T follicular helper cell (primary cell): ENCODE data around the gene LLPH.

Source experiments
- DNase-seq: peaks from one replicate; pipeline ENCODE4 v3.0.0-alpha.2; 2020; ENCODE audit warnings: low read depth

The LLPH gene

GRCh38 chr12:66090157-66090556 lies 40.4 kb downstream of the LLPH start:
- DNase-seq, result no peak

DNA sequence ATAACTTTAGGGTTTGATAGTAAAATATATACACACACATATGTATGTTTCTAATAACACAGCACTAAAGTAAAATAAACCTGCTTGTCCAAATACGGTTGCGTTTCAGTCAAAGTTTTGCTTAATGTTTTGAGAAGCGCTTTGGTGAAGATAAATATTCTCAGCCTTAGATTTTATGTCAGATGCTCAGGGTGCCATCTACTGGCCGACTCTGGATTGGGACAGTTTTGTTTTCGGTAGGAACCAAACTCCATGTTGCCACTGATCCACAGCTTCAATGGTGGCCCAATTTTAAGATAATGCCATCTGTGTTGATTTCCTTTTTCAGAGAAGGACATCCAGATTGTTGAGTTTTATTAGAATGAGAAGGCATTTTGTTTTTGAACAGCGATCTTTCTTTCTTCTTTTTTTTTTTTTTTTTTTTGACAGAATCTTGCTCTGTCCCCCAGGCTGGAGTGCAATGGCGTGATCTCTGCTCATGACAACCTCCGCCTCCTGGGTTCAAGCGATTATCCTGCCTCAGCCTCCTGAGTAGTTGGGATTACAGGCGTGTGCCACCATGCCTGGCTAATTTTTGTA lies 43.1 kb downstream of the LLPH start:
- peak; percentile 21 for DNase-seq

DNA sequence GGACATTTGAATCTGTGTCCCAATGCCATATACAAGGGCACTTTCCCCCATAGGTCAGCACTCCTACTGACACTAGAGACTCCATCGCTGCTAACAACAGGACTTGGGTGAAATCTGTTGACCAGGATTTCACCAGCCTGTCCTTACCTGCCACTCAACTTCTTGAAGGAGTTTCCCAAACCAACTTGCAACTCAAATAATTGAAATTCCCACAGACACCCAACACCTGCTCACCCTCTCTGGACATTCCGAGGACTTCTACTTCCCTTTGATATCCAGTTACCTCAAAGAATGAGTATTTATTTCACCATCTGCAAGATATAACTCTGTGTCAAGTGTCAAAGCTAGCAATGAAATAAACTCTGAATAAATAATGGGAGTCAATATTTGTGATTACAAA lies 44.6 kb downstream of the LLPH start:
- no peak for DNase-seq

DNA sequence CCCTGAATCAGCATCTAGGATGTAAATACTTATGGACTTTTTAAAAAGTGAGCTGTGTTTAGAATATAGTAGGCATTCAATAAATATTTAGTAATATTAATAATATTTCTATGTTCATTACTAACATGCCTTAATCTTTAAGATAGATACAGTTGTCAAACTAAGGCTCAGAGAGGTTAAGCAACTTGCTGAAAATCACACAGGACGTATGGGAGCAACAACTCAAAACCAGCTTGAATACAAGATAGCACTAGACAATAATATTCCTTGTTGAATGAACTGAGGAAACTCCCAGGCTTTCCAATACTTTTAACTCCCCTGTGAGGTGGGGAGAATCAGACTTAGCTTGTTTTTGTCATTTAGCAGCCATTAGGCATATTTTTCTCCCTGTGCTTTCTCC lies 45.3 kb downstream of the LLPH start:
- DNase-seq, result no peak

DNA sequence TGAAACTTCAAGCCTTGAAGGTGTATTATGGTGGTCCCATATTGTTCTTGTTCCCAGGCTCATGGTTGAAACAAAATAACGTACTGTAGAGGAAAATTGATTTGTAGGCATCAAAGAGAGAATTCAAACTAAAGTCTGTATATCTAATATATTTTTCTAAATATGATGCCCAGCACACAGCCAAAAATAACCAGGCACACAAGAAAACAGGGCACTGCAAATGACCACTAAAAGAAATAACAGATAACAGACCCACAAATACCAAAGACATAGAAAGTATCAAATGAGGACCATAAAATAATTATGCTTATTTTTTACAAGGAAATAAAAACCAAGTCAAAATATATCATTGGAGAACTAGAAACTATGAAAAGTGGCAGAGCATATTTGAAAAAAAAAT lies 46.8 kb downstream of the LLPH start:
- DNase-seq, result no peak

DNA sequence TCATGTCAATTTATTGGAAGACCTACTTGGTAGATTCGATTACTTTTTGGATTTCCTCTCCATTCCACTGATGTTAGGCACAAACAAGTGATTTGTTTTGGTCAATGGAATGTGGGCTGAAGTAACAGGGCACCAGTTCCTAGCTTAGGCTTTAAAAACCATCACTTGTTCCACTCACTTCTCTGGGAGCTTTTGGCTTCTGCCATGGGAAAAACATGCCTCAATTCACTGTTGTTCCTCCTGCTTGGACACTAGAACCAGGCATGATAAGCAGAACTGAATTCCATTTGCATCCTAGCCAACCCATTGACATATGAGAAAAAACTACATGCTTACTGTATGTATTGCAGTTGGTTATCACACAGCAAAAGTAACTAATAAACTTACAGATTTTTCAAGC lies 47.8 kb downstream of the LLPH start:
- DNase-seq, result no peak

DNA sequence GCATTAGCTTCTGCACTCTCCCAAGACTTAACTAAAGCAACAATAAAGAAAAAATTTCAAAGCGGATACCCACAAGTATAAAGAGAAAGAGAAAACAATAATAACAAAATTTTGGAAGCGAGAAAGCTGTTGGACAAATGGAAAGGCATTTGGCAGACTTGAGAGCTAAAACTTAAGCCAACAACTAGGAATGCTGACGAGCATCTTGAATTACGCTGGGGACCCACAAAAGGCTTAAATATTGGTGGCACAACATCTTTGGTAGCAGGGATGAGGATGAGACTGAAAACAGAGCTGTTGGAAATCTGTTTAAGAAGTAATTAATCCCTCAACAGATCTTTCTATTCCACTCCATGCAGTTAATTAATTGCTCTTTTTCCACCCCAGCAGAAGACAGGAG lies 49.8 kb downstream of the LLPH start:
- DNase-seq, result no peak

DNA sequence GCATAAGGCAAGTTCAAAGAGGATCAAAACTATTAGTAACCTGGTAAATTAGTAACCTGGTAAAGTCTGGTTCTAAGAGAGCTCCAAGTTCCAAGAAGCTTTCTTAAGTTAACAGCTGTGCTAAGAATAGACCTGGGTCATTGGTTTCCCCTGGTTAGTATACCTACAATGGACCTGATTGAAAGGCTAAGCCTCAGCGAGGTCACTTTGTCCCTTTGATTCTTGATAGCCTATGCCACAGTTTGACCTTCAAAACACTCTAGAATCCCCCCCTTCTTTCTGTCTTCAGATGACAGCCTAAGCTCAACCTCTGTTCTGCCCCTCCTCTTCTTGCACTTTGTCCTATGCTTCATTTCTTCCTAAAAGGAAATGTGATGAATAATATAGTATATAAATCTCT lies 53.0 kb downstream of the LLPH start:
- DNase-seq, result no peak

- no peak for DNase-seq
These were observed 56.0 kb downstream of the LLPH start for GRCh38 chr12:66074561-66074960.

DNA sequence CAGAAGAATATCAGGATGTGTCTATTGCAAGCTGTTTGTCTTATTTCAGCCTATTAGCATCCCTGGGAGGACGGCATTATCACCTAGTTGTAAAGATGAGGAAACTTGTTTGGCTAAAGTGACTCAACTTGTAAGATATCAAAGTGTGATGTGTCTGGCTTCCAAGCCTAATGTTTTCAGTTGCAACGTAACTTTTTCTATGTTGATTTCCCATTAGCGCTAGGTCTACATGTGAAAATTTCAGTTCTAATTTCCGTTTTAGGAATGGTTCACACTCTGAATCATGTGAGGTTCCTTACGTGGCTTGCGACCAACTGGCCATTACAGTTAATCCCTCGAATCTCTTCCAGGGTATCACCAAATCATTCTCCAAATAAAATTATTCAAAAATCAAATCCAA lies 58.0 kb downstream of the LLPH start:
- no peak for DNase-seq

DNA sequence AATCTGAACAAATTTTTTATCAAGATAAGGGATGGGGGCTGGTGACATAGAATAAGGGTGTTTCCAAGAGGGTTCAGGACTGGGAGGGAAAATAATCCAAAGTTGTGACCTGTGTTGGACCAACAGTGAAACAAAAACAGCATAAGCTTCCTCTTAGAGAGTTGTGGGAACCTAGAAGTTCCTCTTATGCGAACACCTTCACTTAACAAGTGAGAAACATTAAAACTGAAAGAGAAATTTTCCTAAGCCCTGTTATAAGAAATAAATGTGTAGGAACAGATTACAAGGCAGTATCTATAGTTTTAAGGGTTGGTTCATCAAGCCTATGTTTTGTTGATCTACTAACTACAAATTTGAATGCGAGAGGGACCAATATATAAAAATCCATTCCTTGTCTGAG lies 58.4 kb downstream of the LLPH start:
- no peak for DNase-seq

- no peak for DNase-seq
These were observed 59.0 kb downstream of the LLPH start for GRCh38 chr12:66071549-66071948.

DNA sequence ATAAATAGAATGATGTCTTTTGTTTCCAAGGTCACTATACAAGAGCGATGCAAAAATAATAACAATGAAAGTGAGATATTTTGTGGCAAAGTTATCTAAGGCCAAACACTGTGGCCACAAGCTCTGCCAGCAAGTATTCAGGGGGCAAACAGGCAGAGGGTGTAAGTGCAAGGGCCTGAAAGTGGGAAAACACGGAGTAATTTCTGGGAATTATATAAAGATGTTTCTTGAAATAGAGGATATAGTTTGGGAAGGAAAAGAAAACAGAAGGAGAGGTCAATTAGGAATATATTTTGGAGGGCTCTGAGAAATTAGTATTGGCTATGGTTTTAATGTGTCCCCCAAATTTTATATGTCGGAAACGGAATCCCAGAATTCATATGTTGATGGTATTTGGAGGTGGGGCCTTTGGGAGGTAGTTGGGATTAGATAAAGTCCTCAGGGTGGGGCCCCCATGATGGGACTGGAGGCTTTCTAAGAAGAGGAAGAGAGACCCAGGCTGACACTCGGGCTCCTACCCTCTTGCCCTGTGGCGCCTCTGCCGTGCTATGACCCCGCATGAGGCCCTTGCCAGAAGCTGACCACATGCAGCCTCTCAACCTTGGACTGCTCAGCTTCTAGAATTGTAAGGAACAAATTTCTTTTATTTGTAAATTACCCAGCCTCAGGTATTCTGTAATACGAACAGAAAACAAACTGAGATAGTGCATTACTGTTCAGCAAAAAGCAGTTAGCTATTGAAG lies 60.0 kb downstream of the LLPH start:
- DNase-seq, result no peak

DNA sequence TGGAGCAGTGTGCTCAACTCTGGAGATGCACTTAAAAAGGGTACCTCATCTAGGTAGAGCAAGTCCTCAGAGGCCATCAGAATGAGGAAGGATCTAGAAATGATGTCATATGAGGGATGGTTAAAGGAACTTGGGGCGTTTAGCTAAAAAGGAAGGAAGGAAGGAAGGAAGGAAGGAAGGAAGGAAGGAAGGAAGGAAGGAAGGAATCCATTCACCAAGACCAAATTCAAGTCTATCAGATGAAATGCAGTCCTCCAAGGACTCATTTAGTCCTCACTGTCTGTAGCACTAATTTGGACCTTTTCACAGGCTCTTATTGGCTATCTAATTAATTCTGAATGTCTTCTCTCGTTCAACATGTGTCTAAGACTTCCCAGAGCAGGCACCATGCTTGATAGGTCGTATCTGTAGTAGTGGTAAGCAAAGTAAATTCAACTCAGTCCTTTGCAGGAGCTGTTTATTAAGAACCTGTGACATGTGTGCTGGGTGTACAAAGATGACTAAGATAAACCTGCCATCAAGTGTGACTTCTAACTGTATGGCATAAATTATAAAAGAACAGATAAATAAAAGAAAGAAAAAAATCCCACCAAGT lies 63.5 kb downstream of the LLPH start:
- DNase-seq, result no peak
